CD14-positive monocyte (primary cell): ENCODE results near the gene VASH1. TPM values are rescaled to one million over a fixed set of nuclear protein-coding genes. Genes with fewer than 3 reads are reported as not detected.

ENCODE experiments used
- DNase-seq, 3 donors: peaks; one replicate each; pipeline ENCODE4 v3.0.0-alpha.2; 2011 to 2022
- H2AFZ ChIP-seq: 2 replicates; pipeline ENCODE4 v1.6.0; 2012; ENCODE audit warnings: mild to moderate bottlenecking, low read depth, low read length, inconsistent platforms; ENCODE audit not compliant: insufficient read depth, poor library complexity, severe bottlenecking
- H3K27ac ChIP-seq, 2 donors: 1 replicate in 1 of 2; 2 replicates in 1 of 2; pipeline ENCODE4 v1.5.1; 2012 to 2013; ENCODE audit warnings: low read length in 2 of 2, control low read depth in 1 of 2, inconsistent platforms in 1 of 2, low read depth in 1 of 2, mild to moderate bottlenecking in 1 of 2
- H3K27me3 ChIP-seq, 2 donors: one replicate each; pipeline versions ENCODE4 v1.6.0 to v1.6.1; 2011 to 2013; ENCODE audit warnings: low read length in 2 of 2; ENCODE audit not compliant: control insufficient read depth in 2 of 2, insufficient read depth in 2 of 2
- H3K36me3 ChIP-seq, 2 donors: replicated peaks in 1 of 2; 1 replicate in 1 of 2; 2 replicates in 1 of 2; pipeline versions ENCODE4 v1.5.1 to v1.6.1; 2012 to 2013; ENCODE audit warnings: low read length in 2 of 2, control low read depth in 1 of 2, inconsistent platforms in 1 of 2, mild to moderate bottlenecking in 1 of 2; ENCODE audit not compliant: insufficient read depth in 2 of 2, control insufficient read depth in 1 of 2
- H3K4me1 ChIP-seq, 2 donors: 1 replicate in 1 of 2; 2 replicates in 1 of 2; pipeline versions ENCODE4 v1.5.1 to v1.6.1; 2012 to 2013; ENCODE audit warnings: low read length in 2 of 2, control low read depth in 1 of 2, inconsistent platforms in 1 of 2, mild to moderate bottlenecking in 1 of 2, moderate library complexity in 1 of 2; ENCODE audit not compliant: insufficient read depth in 2 of 2, control insufficient read depth in 1 of 2
- H3K4me2 ChIP-seq: replicated peaks from 2 replicates; pipeline ENCODE3; 2012; ENCODE audit warnings: low read length, moderate library complexity, mild to moderate bottlenecking; ENCODE audit not compliant: poor library complexity, severe bottlenecking; ENCODE audit errors: extremely low read depth
- H3K4me3 ChIP-seq, 3 experiments: fragments of 200-600 bp in 1 of 3; sonication (generic) in 1 of 3; replicated peaks in 1 of 3; 1 replicate in 2 of 3; 2 replicates in 1 of 3; pipeline ENCODE4 v1.5.1; 2011 to 2013; ENCODE audit warnings: low read length in 3 of 3, mild to moderate bottlenecking in 3 of 3, control low read depth in 2 of 3, low read depth in 2 of 3, inconsistent platforms in 1 of 3, moderate library complexity in 1 of 3
- H3K79me2 ChIP-seq: 2 replicates; pipeline ENCODE4 v1.6.0; 2012; ENCODE audit warnings: mild to moderate bottlenecking, control low read depth, inconsistent platforms, low read length, moderate library complexity; ENCODE audit not compliant: insufficient read depth
- H3K9ac ChIP-seq: 2 replicates; pipeline ENCODE4 v1.6.0; 2017; ENCODE audit warnings: low read length, mild to moderate bottlenecking; ENCODE audit not compliant: insufficient read depth, poor library complexity, severe bottlenecking
- H3K9me3 ChIP-seq, 2 donors: replicated peaks in 1 of 2; 1 replicate in 1 of 2; 2 replicates in 1 of 2; pipeline versions ENCODE4 v1.5.1 to v1.6.1; 2012 to 2013; ENCODE audit warnings: low read length in 2 of 2, control low read depth in 1 of 2; ENCODE audit not compliant: control insufficient read depth in 1 of 2, insufficient read depth in 1 of 2
- H4K20me1 ChIP-seq: 2 replicates; pipeline ENCODE4 v1.6.0; 2012; ENCODE audit warnings: mild to moderate bottlenecking, low read length, control low read depth, moderate library complexity; ENCODE audit not compliant: insufficient read depth
- H3K27ac Mint-ChIP-seq, 7 donors: one replicate each; pipeline ENCODE4 v1.8.0; 2020; ENCODE audit warnings: mild to moderate bottlenecking in 7 of 7, mixed read lengths in 7 of 7, moderate library complexity in 6 of 7, inconsistent platforms in 2 of 7
- H3K27me3 Mint-ChIP-seq, 3 donors: one replicate each; pipeline ENCODE4 v1.8.0; 2021 to 2022; ENCODE audit warnings: low read depth in 3 of 3, mild to moderate bottlenecking in 3 of 3, mixed read lengths in 3 of 3, moderate library complexity in 3 of 3, inconsistent platforms in 1 of 3
- H3K36me3 Mint-ChIP-seq, 2 donors: one replicate each; pipeline ENCODE4 v1.8.0; 2020; ENCODE audit warnings: mixed read lengths in 2 of 2, inconsistent platforms in 1 of 2, mild to moderate bottlenecking in 1 of 2
- H3K4me1 Mint-ChIP-seq: one replicate; pipeline ENCODE4 v1.8.0; 2020; ENCODE audit warnings: mild to moderate bottlenecking, mixed read lengths
- H3K4me3 Mint-ChIP-seq, 2 donors: one replicate each; pipeline ENCODE4 v1.8.0; 2020; ENCODE audit warnings: mild to moderate bottlenecking in 2 of 2, mixed read lengths in 2 of 2, moderate library complexity in 1 of 2
- H3K9me3 Mint-ChIP-seq, 7 donors: one replicate each; pipeline ENCODE4 v1.8.0; 2020 to 2022; ENCODE audit warnings: mixed read lengths in 7 of 7, mild to moderate bottlenecking in 6 of 7, moderate library complexity in 6 of 7, inconsistent platforms in 2 of 7
- WGBS: methylation state at CpG from one replicate; pipeline ENCODE4 v1.1.5; 2013; ENCODE audit warnings: missing lambda C conversion rate; ENCODE audit not compliant: insufficient coverage; 5-methylcytosine and 5-hydroxymethylcytosine counted together
- intact Hi-C, 2 donors: fragments of 100-400 bp; cut with micrococcal nuclease; formaldehyde crosslinking; loops; one replicate each; pipeline versions ENCODE4 v1.15.0 to v1.15.1; 2023
- polyA plus RNA-seq, 3 donors: library from polyadenylated mRNA; depleted of rRNA in 1 of 3; unstranded in 2 of 3; stranded (reverse) in 1 of 3; fragments of 300-500 nt in 2 of 3; fragments of >200 nt in 1 of 3; fragmentation: Illumina TruSeq in 2 of 3; gene quantifications; 1 replicate in 2 of 3; 2 replicates in 1 of 3; pipeline ENCODE4 v1.2.3, GENCODE V29; 2012 to 2021
- TF ChIP-seq, protein P1 (sequence below): fragments of 200-600 bp; IDR thresholded peaks from one replicate; pipeline ENCODE4 v1.8.0; 2022; ENCODE audit warnings: antibody characterized with exemption, mild to moderate bottlenecking

The VASH1 gene
- polyA plus RNA-seq, 3 donors: 2.5 to 10.5 (median 3.3) TPM

DNA sequence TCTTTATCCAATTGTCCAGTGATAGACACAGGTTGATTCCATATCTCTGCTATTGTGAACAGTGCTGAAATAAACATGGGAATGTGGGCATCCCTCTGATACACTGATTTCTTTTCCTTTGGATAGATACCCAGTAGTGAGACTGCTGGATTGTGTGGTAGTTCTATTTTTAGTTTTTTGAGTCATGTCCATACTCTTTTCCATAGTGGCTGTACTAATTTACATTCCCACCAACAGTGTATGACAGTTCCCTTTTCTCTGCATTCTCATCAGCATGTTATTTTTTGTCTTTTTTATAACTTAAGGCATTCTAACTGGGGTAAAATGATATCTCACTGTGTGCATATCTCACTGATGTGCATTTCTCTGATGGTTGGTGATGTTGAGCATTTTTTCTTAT is 24.8 kb upstream of the VASH1 start:
- no peak overlapping the region for H3K4me2 ChIP-seq
- no peaks in the 10 kb centered on the region for H3K36me3 ChIP-seq
- intact Hi-C loops: no loop called here
- H3K9ac ChIP-seq: no peak overlapping the region
- peaks cover 10% of the 10 kb centered on the region for H3K4me1 Mint-ChIP-seq
- peaks cover 0 to 2% (median 0%) of the 10 kb centered on the region in 3 donors for H3K27me3 Mint-ChIP-seq
- TF ChIP-seq, protein P1, sequence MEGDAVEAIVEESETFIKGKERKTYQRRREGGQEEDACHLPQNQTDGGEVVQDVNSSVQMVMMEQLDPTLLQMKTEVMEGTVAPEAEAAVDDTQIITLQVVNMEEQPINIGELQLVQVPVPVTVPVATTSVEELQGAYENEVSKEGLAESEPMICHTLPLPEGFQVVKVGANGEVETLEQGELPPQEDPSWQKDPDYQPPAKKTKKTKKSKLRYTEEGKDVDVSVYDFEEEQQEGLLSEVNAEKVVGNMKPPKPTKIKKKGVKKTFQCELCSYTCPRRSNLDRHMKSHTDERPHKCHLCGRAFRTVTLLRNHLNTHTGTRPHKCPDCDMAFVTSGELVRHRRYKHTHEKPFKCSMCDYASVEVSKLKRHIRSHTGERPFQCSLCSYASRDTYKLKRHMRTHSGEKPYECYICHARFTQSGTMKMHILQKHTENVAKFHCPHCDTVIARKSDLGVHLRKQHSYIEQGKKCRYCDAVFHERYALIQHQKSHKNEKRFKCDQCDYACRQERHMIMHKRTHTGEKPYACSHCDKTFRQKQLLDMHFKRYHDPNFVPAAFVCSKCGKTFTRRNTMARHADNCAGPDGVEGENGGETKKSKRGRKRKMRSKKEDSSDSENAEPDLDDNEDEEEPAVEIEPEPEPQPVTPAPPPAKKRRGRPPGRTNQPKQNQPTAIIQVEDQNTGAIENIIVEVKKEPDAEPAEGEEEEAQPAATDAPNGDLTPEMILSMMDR: no peak
- no peak overlapping the region for H3K27ac Mint-ChIP-seq
- peaks cover 0 to 2% of the 10 kb centered on the region in 2 donors for H3K36me3 Mint-ChIP-seq
- H3K79me2 ChIP-seq: no peaks in the 10 kb centered on the region
- no peak overlapping the region for H3K4me3 ChIP-seq
- H3K27ac ChIP-seq: no peak overlapping the region
- no peaks in the 10 kb centered on the region for H3K27me3 ChIP-seq
- H4K20me1 ChIP-seq: no peaks in the 10 kb centered on the region
- H3K4me3 Mint-ChIP-seq: no peak overlapping the region
- H3K4me1 ChIP-seq: no peaks in the 10 kb centered on the region
- peaks cover 16 to 27% (median 21%) of the 10 kb centered on the region in 7 donors for H3K9me3 Mint-ChIP-seq
- H3K9me3 ChIP-seq: peaks cover 6 to 8% of the 10 kb centered on the region in 2 donors
- no peak overlapping the region for H2AFZ ChIP-seq
- DNase-seq: no peak

DNA sequence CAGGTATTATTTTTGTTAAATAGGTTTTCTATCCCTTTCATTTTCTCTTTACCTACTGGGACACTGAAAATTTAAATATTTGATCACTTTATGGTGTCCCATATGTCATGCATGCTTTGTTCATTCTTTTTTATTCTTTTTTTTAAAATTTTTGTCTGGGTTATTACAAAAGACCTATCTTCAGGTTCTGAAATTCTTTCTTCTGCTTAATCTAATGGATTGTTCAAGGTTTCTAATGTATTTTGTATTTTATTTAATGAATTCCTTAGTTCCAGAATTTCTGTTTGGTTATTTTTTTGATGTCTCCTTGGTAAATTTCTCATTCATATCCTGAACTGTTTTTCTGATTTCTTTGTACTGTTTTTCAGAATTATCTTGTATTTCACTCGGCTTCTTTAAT is 20.2 kb upstream of the VASH1 start:
- Mint-ChIP-seq H3K9me3 (peaks cover 15 to 33% (median 26%) of the 10 kb centered on the region in 7 donors), H3K4me3 (no peak overlapping the region), H3K27me3 (peaks cover 0 to 5% (median 0%) of the 10 kb centered on the region in 3 donors), H3K27ac (no peak overlapping the region), H3K4me1 (peaks cover 16% of the 10 kb centered on the region), H3K36me3 (peaks cover 0 to 2% of the 10 kb centered on the region in 2 donors)
- Histone ChIP-seq H3K27me3 (no peaks in the 10 kb centered on the region), H3K9ac (no peak overlapping the region), H3K4me2 (no peak overlapping the region), H2AFZ (no peak overlapping the region), H3K79me2 (no peaks in the 10 kb centered on the region), H3K4me1 (peaks cover 9 to 11% of the 10 kb centered on the region in 2 donors), H3K4me3 (no peak overlapping the region), H3K36me3 (no peaks in the 10 kb centered on the region), H3K27ac (no peak overlapping the region), H4K20me1 (no peaks in the 10 kb centered on the region), H3K9me3 (peaks cover 6 to 9% of the 10 kb centered on the region in 2 donors)
- DNase-seq: no peak
- WGBS: no CpG with 5 or more reads among the region's 1 CpG
- TF ChIP-seq, protein P1: no peak
- intact Hi-C loops: no loop called here
